GM12878 (cell line): Measurements from ENCODE around the gene TRPM3. TPM values are rescaled to one million over a fixed set of nuclear protein-coding genes. Genes with fewer than 3 reads are reported as not detected.
A peak's percentile ranks its signal among the peaks of the same experiment; 100 is the strongest.

Experiments
- ATF3 ChIP-seq: IDR thresholded peaks from 2 replicates; pipeline ENCODE4 v1.6.1; 2011; ENCODE audit warnings: low read depth, mild to moderate bottlenecking, low read length, moderate library complexity, borderline replicate concordance; ENCODE audit errors: extremely low read depth
- ATF7 ChIP-seq: fragments of 450-650 bp; IDR thresholded peaks from 2 replicates; pipeline ENCODE4 v1.6.1; 2016; ENCODE audit warnings: low read depth, mild to moderate bottlenecking
- CBX5 ChIP-seq: sonication (generic); IDR thresholded peaks from 2 replicates; pipeline ENCODE4 v1.6.1; 2016; ENCODE audit warnings: low read depth, moderate library complexity, mild to moderate bottlenecking, inconsistent platforms
- HDGF ChIP-seq: fragments of 450-650 bp; IDR thresholded peaks from 2 replicates; pipeline ENCODE4 v1.6.1; 2016; ENCODE audit warnings: antibody characterized with exemption
- KDM1A ChIP-seq: fragments of 200-600 bp; sonication (generic); IDR thresholded peaks from 2 replicates; pipeline ENCODE4 v1.6.1; 2016; ENCODE audit warnings: borderline replicate concordance
- MEF2B ChIP-seq: fragments of 450-650 bp; IDR thresholded peaks from 2 replicates; pipeline ENCODE4 v1.6.1; 2018; ENCODE audit warnings: mild to moderate bottlenecking, moderate library complexity; ENCODE audit not compliant: partially characterized antibody, poor library complexity, severe bottlenecking
- PBX3 ChIP-seq: IDR thresholded peaks from 2 replicates; pipeline ENCODE4 v1.6.1; 2011; ENCODE audit warnings: mild to moderate bottlenecking, low read depth, low read length, moderate library complexity; ENCODE audit not compliant: insufficient replicate concordance
- POU2F2 ChIP-seq: IDR thresholded peaks from 3 replicates; pipeline ENCODE4 v1.6.1; 2011; ENCODE audit warnings: low read depth, mild to moderate bottlenecking, low read length, borderline replicate concordance
- RB1 ChIP-seq: fragments of 450-650 bp; formaldehyde crosslinking; IDR thresholded peaks from 2 replicates; pipeline ENCODE4 v1.6.1; 2017; ENCODE audit warnings: mild to moderate bottlenecking, borderline replicate concordance
- RBBP5 ChIP-seq: fragments of 200-600 bp; sonication (generic); conservative IDR thresholded peaks from 2 replicates; pipeline ENCODE4 v1.6.1; 2016
- RELA ChIP-seq: fragments of 450-650 bp; IDR thresholded peaks from 2 replicates; pipeline ENCODE4 v1.8.0; 2014; ENCODE audit warnings: borderline replicate concordance; ENCODE audit not compliant: partially characterized antibody
- SIX5 ChIP-seq: IDR thresholded peaks from 2 replicates; pipeline ENCODE4 v1.6.1; 2011; ENCODE audit warnings: mild to moderate bottlenecking, low read depth, low read length, moderate library complexity; ENCODE audit not compliant: severe bottlenecking
- SMARCA5 ChIP-seq: fragments of 450-650 bp; IDR thresholded peaks from 2 replicates; pipeline ENCODE4 v1.6.1; 2017; ENCODE audit warnings: mild to moderate bottlenecking
- SP1 ChIP-seq: IDR thresholded peaks from one replicate; pipeline ENCODE4 v1.6.1; 2011; ENCODE audit warnings: low read depth, low read length
- SUZ12 ChIP-seq: fragments of 200-600 bp; sonication (generic); IDR thresholded peaks from one replicate; pipeline ENCODE4 v1.6.1; 2018; ENCODE audit warnings: antibody characterized with exemption, mild to moderate bottlenecking; ENCODE audit not compliant: unreplicated experiment
- TBL1XR1 ChIP-seq: IDR thresholded peaks from 2 replicates; pipeline ENCODE4 v1.6.1; 2012; ENCODE audit warnings: low read depth, low read length, improper control_type of control experiment
- TCF7 ChIP-seq: IDR thresholded peaks from 2 replicates; pipeline ENCODE4 v1.6.1; 2014; ENCODE audit warnings: antibody characterized with exemption, borderline replicate concordance
- WRNIP1 ChIP-seq: IDR thresholded peaks from 2 replicates; pipeline ENCODE4 v1.6.1; 2011; ENCODE audit warnings: low read depth, low read length, improper control_type of control experiment, borderline replicate concordance
- ZBED1 ChIP-seq: IDR thresholded peaks from 2 replicates; pipeline ENCODE4 v1.6.1; 2016; ENCODE audit warnings: borderline replicate concordance
- ZNF274 ChIP-seq: IDR thresholded peaks from one replicate; pipeline ENCODE4 v1.8.0; 2011; ENCODE audit not compliant: insufficient read length, insufficient read depth
- polyA plus RNA-seq, 11 experiments: library from polyadenylated mRNA; depleted of rRNA in 4 of 11; unstranded in 6 of 11; stranded (reverse) in 5 of 11; fragments of >200 nt; fragmentation: Nextera tagmentation in 4 of 11; fragmentation: Illumina TruSeq in 1 of 11; extraction: Ambion mirVana in 4 of 11; extraction: Trizol in 1 of 11; gene quantifications; 1 replicate in 1 of 11; 2 replicates in 10 of 11; pipeline versions ENCODE4 v1.2.1 to v1.2.3, GENCODE V29; 2011 to 2016; ENCODE audit warnings: inconsistent platforms in 2 of 11, missing spikeins in 2 of 11, low read depth in 1 of 11
- total RNA-seq, 4 experiments: library from RNA; depleted of rRNA in 3 of 4; stranded (reverse); fragments of >200 nt in 3 of 4; fragmentation: Illumina TruSeq in 1 of 4; extraction: Trizol in 1 of 4; gene quantifications; 2 replicates each; pipeline versions ENCODE4 v1.2.1 to v1.2.3, GENCODE V29; 2013 to 2021
- TF ChIP-seq, protein P1 (sequence below): fragments of 150-350 bp; IDR thresholded peaks from 2 replicates; pipeline ENCODE4 v1.6.1; 2014; ENCODE audit warnings: mild to moderate bottlenecking, low read depth, low read length
- TF ChIP-seq, protein P2 (sequence below): IDR thresholded peaks from 2 replicates; pipeline ENCODE4 v1.6.1; 2012; ENCODE audit warnings: low read depth, low read length, improper control_type of control experiment
- TF ChIP-seq, protein P3 (sequence below): fragments of 450-650 bp; IDR thresholded peaks from 2 replicates; pipeline ENCODE4 v1.6.1; 2017; ENCODE audit warnings: low read depth, mild to moderate bottlenecking, moderate library complexity
- TF ChIP-seq, protein P4 (sequence below): fragments of 450-650 bp; IDR thresholded peaks from 2 replicates; pipeline ENCODE4 v1.6.1; 2017; ENCODE audit warnings: borderline replicate concordance

TRPM3 gene
- total and polyA plus RNA-seq, 10 of the 15 experiments (the other 5 are each of a cell fraction or from before 2014, with no cell fraction given): not detected

- TF ChIP-seq, protein P1, sequence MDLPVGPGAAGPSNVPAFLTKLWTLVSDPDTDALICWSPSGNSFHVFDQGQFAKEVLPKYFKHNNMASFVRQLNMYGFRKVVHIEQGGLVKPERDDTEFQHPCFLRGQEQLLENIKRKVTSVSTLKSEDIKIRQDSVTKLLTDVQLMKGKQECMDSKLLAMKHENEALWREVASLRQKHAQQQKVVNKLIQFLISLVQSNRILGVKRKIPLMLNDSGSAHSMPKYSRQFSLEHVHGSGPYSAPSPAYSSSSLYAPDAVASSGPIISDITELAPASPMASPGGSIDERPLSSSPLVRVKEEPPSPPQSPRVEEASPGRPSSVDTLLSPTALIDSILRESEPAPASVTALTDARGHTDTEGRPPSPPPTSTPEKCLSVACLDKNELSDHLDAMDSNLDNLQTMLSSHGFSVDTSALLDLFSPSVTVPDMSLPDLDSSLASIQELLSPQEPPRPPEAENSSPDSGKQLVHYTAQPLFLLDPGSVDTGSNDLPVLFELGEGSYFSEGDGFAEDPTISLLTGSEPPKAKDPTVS: no peak
- TF ChIP-seq MEF2B: peak; percentile 23
- TF ChIP-seq TBL1XR1: 0 out of 2 replicates have a peak, but pooled peaks have one; percentile 29
- TF ChIP-seq ZBED1: peak; percentile 88
- no peak for TF ChIP-seq SIX5
- TF ChIP-seq, protein P2, sequence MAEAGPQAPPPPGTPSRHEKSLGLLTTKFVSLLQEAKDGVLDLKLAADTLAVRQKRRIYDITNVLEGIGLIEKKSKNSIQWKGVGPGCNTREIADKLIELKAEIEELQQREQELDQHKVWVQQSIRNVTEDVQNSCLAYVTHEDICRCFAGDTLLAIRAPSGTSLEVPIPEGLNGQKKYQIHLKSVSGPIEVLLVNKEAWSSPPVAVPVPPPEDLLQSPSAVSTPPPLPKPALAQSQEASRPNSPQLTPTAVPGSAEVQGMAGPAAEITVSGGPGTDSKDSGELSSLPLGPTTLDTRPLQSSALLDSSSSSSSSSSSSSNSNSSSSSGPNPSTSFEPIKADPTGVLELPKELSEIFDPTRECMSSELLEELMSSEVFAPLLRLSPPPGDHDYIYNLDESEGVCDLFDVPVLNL: no peak
- TF ChIP-seq ATF3: no peak
- TF ChIP-seq SMARCA5: no peak
- TF ChIP-seq WRNIP1: no peak
- TF ChIP-seq POU2F2: peak; percentile 93; the same call in 2 of the 3 replicates
- TF ChIP-seq SP1: peak; percentile 73
- TF ChIP-seq KDM1A: no peak
- TF ChIP-seq, protein P3, sequence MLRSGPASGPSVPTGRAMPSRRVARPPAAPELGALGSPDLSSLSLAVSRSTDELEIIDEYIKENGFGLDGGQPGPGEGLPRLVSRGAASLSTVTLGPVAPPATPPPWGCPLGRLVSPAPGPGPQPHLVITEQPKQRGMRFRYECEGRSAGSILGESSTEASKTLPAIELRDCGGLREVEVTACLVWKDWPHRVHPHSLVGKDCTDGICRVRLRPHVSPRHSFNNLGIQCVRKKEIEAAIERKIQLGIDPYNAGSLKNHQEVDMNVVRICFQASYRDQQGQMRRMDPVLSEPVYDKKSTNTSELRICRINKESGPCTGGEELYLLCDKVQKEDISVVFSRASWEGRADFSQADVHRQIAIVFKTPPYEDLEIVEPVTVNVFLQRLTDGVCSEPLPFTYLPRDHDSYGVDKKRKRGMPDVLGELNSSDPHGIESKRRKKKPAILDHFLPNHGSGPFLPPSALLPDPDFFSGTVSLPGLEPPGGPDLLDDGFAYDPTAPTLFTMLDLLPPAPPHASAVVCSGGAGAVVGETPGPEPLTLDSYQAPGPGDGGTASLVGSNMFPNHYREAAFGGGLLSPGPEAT: peak; percentile 75
- TF ChIP-seq PBX3: no peak
- TF ChIP-seq SUZ12: no peak
- no peak for TF ChIP-seq RELA
- peak; percentile 90; the same call in 1 of the 2 replicates for TF ChIP-seq RBBP5
- TF ChIP-seq TCF7: no peak
- TF ChIP-seq RB1: no peak
- TF ChIP-seq, protein P4, sequence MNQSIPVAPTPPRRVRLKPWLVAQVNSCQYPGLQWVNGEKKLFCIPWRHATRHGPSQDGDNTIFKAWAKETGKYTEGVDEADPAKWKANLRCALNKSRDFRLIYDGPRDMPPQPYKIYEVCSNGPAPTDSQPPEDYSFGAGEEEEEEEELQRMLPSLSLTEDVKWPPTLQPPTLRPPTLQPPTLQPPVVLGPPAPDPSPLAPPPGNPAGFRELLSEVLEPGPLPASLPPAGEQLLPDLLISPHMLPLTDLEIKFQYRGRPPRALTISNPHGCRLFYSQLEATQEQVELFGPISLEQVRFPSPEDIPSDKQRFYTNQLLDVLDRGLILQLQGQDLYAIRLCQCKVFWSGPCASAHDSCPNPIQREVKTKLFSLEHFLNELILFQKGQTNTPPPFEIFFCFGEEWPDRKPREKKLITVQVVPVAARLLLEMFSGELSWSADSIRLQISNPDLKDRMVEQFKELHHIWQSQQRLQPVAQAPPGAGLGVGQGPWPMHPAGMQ: no peak
- peak; percentile 93 for TF ChIP-seq ATF7
- TF ChIP-seq CBX5: peak; percentile 77
- no peak for TF ChIP-seq ZNF274
- TF ChIP-seq HDGF: no peak
Measured at GRCh38 chr9:70563431-70564204, 557.8 kb downstream of the TRPM3 start (continued).
